GM18861 (cell line): Measurements from ENCODE around the gene MAP3K21.

Source experiments
- ATAC-seq: cut with Tn5 transposase; IDR thresholded peaks from one replicate; pipeline ENCODE4 v1.9.1; 2021; ENCODE audit not compliant: unreplicated experiment

The MAP3K21 gene

DNA sequence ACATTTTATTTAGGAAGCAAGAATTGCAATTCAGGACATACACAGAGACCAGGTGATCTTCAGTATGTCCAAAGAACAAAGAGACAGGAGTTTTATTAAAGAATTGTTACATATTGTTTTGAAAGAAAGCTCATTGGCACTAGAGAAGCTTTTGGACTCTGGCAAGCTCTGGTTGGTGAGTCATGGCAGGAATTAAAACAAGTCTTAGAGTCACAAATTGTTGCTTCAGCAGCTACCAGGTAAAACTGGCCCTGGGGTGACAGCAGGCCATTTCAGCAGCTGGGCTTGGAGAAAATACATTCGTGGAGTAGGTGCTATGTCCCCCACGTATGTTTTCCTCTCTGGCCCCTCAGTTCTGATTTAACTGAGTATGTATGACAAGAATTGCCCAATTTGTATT is 58.8 kb downstream of the MAP3K21 start:
- no peak for ATAC-seq

DNA sequence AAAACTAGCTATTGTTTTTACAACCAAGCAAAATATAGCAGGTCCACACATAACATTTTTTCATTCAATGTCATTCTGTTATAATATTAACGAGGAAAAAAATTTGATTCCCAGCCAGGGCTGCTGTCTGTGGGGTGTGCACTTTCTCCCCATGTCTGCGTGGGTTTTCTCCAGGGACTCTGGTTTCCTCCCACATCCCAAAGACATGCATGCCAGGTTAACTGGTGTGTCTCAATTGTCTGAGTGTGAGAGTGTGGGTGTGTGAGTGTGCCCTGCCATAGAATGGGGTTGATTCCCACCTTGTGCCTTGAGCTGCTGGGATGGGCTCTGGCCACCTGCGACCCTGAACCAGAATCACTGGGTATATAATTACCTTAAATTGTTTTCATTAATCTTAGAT is 60.1 kb downstream of the MAP3K21 start:
- ATAC-seq, result no peak

DNA sequence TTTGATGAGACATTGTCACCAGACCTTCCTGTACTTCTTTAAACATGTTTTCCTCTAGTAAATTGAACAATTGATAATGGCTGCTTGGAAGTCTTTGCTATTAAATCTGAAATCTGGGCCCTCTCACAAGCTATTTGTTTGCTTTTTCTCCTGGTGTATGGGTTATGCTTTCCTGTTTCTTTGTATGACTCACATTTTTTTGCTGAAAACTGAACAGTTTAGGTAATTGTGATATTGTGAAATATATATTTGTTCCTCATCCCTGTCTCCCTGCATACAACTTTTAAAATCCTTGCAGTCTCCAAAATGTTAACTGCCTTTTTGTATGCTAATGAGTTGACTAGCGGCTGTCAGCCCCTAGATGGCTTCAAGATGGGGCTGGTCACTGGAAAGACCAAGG is 61.6 kb downstream of the MAP3K21 start:
- no peak for ATAC-seq

DNA sequence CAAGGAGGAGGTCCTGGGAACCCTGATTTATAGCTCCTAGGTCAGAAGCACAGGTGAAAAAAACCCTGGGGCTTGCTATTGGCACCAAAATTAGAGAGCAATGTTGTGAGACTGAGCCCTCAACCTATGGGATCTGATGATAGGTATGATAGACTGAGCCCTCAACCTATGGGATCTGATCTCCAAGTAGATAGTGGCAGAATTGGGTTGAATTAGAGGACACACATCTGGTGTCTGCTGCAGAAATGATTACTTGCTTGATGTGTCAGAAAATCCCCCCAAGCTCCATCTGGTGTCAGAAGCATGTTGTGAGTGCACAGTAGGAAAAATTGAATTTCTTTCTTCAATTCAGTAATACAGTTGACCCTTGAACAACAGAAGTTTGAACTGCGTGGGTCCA is 62.4 kb downstream of the MAP3K21 start:
- ATAC-seq, result no peak

DNA sequence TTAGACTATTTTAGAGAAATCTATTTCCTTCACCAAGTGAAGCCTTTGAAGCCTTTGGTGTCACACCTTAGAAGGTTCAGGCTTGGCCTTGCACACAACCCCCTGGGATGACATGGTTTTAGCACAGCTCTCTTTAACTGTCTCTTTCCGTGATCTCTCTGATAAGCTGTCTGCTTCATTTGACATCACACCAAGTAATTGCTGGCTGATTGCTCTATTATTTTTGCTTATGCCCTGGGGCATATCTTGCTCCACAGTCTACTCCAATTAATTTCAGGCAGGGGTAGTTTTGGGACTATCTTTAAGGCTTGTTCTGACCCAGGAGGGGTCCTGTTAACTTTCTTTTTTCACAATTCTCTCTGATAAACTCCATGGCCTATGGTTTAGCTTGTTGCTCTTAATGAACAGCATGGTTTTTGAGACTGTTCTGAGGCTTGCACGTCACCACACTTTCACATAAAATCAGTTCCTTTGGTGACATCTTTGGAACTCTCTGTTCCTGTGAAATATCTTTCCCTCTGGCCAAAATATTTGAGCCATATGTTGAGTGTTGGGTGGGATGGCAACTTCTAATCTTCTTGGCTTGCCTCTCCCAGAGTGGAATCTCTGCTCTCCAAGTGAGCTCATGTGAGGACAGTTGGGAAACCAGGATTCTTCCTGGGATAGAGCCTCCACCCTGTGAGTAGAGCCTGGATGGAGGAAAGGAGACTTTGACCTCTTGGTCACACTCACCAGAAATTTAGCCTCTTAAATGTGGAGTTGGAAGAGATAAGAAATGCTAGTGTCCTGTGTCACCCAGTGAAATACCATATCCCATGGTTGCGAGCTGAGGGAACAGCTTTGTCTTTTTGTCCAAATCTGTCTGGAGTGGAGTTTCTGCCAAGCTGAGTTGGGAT is 63.6 kb downstream of the MAP3K21 start:
- ATAC-seq, result no peak

DNA sequence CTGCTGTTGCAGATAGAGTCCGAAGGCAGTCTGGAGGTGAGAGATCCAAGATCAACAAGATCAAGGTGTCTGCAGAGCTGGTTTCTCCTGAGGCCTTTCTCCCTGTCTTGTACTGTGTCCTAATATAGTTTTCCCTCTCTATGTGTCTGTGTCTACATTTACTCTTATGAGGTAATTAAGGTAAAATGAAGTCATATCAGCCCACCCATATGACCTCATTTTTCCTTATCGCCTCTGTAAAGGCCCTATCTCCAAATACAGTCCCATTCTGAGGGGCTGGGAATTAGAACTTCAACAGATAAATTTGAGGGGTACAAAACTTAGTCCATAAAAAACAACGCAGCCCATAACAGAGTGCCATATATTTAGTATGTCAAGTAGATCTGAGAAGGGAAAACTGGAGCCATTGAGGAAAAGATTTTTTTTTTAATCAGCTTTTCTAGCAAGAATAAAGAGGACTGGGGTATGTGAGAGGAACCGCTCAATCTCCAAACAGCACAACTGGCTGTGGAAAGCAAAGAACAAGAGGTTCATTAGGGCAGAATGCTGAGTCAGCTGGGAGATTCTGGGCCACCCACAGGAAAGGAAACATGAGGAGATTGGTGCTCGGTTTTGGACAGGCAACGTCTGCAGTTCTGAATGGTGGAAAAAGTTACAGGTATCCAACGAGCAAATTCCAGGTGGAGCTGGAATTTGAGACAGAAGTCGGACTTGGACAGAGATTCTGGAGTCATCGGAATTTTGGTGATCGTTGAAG is 65.7 kb downstream of the MAP3K21 start:
- ATAC-seq, result no peak

DNA sequence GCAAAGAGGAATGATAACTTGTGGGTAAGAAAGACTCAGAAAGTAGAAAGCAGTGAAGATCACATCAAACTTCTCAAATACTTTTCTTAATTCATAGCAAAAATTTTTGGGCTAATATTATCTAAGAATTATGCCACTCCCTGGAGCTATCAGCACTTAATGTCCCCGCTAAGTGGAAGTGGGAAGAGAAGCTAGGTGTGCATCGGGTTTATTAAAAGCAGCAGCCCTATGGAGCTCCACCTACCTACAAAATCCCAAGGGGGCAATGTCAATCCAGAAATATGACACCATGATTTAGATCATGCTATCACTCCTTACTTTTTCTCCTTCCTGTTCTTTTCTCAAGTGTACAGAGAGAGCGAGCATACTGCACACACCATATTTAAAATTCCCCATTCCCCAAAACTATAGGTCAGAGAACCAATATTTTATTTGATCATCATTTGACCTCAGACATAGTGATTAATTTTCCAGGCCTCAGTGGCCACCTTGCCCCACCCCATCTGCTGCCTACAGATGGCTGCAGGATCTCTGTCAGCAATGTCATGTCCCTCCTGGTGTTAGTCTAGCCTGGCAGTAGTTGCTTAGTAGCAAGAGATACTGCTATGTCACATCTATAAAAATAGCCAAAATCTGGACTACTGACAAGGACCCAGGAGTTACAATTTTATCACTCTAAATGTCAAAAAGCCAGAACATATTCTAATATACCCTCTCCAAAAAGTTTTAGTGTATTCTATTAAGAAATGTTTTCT is 66.6 kb downstream of the MAP3K21 start:
- ATAC-seq, result no peak

DNA sequence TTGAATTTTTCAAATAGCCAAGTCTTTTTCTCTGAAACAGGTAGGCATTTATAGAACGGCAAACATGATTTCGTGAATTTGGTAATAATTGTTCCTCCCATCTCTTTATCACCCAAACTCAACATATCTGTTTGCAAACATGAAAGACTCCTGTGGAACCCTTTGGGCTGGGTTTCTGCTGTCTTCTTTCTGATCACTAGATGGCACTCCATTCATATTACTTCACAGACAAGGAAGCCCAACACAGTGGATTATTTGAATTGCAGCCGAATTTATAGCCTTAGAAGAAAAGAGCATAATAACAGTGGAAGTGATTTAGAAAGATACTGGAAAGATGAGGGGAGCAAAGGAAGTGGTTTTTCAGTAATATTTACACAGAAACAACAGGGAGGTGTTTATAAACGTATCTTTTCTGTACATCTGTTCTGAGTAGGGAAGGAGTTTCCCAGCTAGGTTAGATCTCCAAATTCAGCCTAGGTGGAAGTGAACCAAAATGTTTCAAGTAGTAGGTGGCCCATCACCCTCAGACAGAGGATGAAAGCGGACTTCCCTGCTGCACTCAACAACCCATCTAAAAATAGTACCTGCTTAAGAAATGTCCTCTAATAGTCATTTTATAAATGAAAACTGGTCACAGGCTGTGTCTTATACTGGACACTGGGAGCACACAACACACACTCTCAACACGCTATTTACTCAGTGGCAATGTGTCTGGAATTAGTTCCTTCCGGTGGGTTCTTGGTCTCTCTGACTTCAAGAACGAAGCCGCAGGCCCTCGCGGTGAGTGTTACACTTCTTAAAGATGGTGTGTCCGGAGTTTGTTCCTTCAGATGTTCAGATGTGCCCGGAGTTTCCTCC is 67.6 kb downstream of the MAP3K21 start:
- ATAC-seq, result no peak

DNA sequence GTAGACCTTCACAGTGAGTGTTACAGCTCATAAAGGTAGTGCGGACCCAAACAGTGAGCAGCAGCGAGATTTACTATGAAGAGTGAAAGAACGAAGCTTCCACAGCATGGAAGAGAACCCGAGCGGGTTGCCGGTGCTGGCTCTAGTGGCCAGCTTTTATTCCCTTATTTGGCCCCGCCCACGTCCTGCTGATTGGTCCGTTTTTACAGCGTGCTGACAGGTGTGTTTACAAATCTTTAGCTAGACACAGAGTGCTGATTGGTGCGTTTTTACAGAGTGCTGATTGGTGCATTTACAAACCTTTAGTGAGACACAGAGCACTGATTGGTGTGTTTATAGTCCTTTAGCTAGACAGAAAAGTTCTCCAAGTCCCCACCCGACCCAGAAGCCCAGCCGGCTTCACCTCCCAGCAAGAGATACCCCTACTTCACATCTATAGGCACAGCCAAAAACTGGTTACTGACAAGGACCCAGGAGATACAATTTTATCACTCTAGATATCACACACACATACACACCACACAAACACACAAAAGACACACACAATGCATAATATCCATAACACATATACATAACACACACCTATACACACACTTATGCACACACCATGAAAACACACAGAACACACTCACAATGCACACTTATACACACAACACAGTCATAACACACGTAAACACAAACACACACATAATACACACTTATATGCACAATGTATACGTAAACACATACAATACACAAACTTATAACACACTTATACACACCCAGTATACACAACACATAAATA is 68.5 kb downstream of the MAP3K21 start:
- no peak for ATAC-seq

DNA sequence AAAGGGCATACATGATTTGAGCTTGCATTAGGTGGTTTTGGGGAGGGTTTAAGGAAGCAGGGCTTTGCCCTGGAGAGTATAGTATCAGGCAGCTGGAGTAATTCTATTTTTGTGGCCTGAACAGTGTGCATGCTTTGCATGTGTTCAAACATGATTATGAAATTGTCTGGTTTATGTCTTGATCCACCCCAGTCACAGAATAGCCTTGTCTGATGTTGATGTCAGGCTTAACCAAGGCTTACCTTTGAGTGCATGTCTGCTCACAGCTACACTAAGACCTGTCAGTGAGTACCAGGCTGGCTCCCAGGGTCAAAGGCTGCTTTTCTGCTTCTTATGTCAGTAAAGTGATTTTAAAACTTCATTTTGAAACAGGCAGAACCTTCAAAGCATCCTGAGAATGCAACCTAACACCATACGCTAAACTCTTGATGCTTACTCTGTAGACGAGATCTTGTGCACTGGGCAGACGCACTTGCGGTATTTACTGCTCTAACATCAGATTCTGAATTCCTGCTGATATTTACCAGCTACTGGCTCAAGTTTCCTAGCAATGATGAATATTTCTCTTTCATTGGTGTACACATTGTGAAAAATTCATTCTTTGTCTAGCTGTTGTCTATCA is 78.9 kb downstream of the MAP3K21 start:
- no peak for ATAC-seq

DNA sequence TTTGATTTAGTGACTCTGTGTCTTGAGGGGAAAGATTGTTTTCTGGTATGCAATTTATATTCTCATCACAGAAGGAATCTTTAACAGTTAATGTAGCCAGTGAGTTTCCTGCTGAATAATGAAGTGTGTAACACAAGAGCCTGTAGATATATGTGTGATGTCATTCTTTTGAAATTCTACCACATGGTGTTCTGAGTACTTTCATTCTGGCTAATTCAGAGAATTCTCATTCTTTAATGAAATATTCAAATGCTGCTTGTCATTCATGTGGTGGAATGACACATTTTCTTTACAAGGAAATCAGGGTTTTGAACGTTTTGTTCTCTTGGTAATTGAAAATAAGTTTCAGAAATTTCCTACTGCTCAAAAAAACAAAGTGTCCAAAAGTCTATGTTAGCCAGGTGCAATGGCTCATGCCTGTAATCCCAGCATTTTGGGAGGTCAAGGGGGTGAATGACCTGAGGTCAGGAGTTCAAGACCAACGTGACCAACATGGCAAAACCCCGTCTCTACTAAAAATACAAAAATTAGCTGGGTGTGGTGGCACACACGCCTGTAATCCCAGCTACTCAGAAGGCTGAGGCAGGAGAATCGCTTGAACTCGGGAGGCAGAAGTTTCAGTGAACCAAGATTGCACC is 79.6 kb downstream of the MAP3K21 start:
- ATAC-seq, result no peak

DNA sequence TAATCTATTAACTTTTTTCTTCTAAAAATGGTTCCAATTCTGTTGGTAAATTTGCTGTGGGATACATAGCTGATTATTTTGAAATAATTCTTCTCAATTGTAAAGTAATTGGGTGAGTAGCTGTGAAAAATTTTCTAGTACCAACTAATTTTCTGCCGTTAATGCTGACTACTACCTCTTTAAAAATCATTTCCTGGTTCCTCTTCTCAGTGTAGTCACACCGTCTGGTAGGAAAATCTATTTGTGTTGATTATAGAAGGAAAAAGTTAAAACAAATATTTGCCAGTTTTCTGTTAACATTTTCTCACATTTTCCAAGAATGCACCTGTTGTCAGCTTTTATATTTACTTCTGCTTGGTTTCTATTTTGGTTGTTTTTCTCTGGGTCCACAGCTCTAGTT is 82.0 kb downstream of the MAP3K21 start:
- no peak for ATAC-seq

DNA sequence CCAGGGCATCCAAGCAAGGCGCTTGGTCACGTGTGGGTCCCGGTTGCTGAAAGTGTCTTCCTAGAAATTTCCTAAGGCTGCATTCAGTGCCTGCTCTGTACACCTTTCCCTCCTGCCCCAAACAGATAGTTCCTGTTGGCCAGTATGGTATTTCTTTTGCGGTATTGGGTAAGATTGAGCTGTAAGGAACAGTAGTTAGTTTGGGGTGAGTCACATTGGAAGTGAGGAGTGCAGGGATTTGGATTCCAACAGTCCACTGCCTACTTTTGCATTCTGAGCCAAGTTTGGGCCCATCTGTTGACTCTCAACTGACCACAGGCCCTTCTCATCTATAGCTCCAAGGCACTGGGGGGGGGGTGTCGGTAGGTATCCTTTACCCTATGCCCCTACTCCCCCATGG is 83.4 kb downstream of the MAP3K21 start:
- ATAC-seq, result no peak

DNA sequence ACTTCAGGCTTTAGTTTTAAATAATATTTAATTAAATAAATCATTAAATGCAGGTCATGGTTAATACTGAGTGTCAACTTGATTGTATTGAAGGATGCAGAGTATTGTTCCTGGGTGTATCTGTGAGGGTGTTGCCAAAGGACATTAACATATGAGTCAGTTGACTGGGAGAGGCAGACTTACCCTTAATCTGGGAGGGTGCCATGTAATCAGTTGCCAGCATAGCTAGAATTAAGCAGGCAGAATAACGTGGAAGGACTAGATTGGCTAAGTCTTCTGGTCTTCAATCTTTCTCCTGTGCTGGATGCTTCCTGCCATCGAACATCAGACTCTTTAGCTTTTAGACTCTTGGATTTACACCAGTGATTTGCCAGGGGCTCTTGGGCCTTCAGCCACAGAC is 85.3 kb downstream of the MAP3K21 start:
- no peak for ATAC-seq

DNA sequence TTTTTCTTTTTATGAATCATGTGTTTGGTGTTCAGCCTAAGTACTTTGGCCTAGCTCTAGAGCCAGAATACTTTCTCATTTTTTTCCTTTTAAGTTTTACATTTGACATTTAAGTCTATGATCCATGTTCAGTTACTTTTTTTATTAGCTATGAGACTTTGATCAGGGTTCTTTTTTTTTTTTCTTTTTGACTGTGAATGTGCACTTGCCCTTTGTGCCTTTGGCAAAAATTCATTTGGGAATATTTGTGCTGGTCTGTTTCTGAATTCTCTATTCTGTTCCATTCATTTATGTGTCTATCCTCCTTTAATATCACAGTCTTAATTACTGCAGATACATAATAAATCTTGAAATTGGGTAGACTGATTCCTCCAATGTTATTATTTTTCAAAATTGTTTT is 93.8 kb downstream of the MAP3K21 start:
- no peak for ATAC-seq

DNA sequence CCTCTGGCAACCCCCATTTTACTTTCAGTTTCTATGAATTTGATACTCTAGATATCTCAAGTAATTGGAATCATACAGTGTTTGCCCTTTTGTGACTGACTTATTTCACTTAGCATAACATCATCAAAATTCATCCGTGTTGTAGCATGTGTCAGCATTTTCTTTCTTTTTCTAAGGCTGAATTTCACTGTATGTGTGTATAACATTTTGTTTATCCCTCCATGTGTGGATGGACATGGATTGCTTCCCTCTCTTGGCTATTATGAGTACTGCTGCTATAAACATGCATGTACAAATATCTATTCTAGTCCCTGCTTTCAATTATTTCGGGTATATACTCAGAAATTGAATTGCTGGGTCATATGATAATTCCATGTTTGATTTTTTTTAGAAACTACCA is 97.3 kb downstream of the MAP3K21 start:
- no peak for ATAC-seq

DNA sequence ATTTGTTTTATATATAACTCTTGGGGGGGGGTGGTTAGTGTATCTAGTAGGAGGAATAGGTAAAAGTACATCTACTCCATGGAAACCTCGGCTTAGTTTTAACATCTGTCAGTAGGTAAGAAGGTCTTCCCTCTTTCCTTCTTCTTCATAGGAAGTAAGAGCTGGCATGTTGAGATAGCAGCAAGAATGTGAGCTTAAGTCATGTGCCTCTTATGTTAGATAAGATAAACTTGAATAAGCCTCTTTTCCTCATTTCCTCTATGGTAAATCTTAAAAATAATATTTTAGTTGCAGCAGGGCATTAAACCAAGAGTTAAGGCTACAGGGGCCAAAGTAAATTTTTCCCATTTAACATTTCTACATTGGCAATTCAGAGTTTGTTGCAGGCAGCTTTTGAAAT is 100.4 kb downstream of the MAP3K21 start:
- ATAC-seq, result no peak

DNA sequence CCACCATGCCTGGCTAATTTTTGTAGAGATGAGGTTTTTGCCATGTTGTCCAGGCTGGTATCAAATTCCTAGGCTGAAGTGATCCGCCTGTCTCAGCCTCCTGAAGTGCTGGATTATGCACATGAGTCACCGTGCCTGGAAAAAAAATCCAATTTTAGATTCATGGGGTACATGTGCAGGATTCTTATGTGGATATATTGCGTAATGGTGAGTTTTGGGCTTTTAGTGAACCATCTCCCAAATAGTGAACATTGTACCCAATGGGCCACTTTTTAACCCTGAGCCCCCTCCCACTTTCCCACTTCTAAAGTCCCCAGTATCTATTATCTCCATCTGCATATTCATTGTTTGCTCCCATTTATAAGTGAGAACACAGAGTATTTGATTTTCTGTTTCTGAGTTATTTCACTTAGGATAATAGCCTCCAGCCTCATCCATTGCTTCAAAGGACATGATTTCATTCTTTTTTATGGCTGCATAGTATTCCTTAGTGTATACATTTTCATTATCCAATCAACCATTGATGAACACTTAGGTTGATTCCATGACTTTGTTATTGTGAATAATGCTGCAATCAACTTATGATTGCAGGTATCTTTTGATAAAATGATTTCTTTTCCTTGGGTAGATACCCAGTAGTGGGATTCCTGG is 104.4 kb downstream of the MAP3K21 start:
- ATAC-seq, result no peak

DNA sequence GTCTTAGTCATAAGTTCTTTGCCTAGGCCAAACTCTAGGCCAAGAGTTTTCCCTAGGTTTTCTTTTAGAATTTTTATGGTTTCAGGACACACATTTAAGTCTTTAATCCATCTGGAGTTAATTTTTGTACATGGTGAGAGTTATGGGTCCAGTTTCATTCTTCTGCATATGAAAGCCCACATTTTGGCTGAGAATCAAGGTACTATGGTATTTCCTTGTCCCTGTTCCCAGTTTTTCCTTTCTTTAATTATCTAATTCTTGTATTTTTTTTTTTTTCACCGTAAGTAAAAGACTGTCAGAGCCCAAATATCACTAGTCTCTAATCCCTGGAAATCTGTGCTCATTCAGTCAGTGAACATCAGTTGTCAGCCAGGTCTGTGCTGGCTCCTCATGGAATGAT is 105.4 kb downstream of the MAP3K21 start:
- no peak for ATAC-seq
